ENCODE data around the gene DZIP3.

The DZIP3 gene

DNA sequence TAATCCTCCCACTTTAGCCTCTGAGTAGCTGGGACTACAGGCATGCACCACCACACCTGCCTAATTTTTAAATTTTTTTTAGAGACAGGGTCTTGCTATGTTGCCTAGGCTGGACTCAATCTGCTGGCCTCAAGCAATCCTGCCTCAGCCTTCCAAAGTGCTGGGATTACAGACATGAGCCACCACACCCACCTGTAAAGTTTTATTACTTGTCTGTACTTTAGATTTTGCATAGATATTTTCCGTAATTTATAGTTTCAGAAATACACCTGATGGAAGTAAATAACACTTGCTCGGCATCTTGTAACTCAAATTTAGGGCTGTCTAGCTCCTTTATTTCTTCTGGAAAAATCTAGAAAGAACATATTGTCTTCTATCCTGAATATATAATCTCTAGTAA lies 5.8 kb downstream of the DZIP3 start:
- TF ChIP-seq, protein P1, sequence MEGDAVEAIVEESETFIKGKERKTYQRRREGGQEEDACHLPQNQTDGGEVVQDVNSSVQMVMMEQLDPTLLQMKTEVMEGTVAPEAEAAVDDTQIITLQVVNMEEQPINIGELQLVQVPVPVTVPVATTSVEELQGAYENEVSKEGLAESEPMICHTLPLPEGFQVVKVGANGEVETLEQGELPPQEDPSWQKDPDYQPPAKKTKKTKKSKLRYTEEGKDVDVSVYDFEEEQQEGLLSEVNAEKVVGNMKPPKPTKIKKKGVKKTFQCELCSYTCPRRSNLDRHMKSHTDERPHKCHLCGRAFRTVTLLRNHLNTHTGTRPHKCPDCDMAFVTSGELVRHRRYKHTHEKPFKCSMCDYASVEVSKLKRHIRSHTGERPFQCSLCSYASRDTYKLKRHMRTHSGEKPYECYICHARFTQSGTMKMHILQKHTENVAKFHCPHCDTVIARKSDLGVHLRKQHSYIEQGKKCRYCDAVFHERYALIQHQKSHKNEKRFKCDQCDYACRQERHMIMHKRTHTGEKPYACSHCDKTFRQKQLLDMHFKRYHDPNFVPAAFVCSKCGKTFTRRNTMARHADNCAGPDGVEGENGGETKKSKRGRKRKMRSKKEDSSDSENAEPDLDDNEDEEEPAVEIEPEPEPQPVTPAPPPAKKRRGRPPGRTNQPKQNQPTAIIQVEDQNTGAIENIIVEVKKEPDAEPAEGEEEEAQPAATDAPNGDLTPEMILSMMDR (conservative IDR thresholded peaks at IDR 0.05; ENCODE audit: low read depth, low read length) = no peak
- H3K4me3 ChIP-seq (ENCODE audit: low read length) = no peak overlapping the region
- no peak for DNase-seq (ENCODE audit: low read depth)

DNA sequence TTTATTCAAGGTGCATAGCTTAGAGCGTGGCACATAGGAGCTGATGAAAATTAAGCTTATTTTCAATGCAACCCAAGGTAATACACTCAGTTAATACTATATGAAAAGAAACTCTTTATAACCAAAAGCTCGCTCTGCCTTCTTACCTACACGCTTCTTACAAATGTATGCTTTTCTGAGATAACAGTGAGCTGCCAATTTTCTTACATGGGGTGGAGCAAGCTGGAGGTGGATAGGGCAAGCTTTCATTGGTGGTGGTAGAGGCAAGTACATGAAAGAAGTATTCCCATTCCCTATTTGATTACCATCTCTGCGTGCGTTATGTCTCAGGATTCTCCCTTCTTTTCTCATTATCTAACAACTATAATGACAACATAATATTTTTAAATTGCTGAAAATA lies 8.9 kb downstream of the DZIP3 start:
- TF ChIP-seq, protein P1 (conservative IDR thresholded peaks at IDR 0.05; ENCODE audit: low read depth, low read length) = no peak
- DNase-seq (ENCODE audit: low read depth) = no peak
- H3K4me3 ChIP-seq (ENCODE audit: low read length) = no peak overlapping the region

DNA sequence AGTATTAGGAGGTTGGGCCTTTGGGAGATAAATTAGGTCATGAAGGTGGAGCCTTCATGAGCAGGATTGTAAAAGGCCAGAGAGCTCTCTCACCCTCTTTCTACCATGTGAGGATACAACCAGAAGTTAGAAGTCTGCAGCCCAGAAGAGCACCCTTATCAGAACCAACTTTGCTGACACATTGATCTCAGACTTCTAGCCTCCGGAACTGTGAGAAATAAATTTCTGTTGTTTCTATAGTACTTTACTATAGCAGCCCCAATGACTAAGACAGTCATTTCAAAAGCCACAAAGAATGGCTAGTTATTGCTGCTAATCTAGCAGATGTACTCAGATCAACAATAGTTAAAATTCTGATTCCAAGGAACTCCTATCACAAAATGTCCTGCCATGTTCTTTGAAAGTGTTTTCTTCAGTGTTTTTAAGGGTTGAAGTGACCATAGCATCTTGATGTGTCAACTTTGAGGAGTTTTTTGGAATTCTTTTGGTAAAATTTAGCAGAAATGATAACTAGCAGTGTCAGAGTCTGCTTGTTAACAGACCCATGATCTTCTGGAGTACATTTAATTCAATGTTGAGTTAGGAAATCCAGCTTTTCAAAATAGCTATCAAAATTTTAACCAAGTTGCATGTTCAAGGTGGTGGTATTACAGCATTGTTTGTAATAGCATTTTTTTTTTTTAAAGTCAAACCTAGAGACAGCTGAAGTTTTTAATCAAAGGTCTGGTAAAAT lies 10.3 kb downstream of the DZIP3 start:
- DNase-seq (ENCODE audit: low read depth) = no peak
- H3K4me3 ChIP-seq (ENCODE audit: low read length) = no peak overlapping the region
- TF ChIP-seq, protein P1 (conservative IDR thresholded peaks at IDR 0.05; ENCODE audit: low read depth, low read length) = no peak

DNA sequence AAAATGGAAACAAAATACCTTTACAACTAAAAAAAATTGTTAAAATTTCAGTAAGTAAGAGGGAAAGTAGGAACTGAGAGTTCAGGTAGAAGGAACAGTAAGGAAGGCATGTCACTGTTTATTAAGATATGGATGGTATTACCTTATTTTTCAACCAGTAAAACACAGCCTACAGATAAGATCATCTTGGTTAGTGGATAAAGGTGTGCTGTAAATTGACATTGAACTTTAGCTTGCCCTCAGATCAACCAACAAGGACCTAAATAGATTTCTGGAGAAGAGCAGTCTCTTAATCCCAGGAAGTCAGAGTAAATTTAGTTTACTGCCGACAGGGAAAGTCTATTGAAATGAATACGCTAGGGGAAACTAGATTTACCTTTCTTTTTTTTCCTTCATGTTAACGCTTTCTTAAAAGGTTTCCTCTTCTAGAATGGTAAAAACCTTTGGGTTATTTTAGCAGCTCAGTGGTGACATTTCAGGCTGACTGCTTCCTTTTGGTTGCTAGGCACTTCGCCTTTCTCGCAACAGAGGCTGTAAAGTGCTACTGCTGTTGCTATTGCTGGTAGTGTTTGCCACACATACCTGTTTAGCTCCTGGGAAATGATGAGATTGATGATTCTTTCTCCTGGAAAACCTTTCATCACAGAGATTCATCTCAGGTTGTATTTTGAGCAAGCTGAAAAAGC lies 12.9 kb downstream of the DZIP3 start:
- no peak overlapping the region for H3K4me3 ChIP-seq (ENCODE audit: low read length)
- TF ChIP-seq, protein P1 (conservative IDR thresholded peaks at IDR 0.05; ENCODE audit: low read depth, low read length) = no peak
- no peak for DNase-seq (ENCODE audit: low read depth)

DNA sequence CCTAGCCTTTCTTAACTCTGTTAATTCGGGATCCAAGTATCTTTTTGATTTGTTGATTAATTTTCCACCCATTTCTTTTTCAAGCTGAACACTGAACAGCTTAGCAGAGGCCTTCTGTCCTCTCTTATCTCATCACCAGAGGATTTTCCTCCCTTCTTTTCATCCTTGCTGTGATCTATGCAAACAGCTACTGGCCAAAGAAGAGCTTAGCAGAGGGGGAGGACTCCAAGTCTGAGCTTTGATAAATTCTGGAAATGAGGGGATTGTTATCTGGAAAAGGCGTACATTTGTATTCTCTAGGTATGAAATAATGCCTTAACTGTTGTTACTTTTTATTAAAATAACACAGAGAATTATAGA lies 13.4 kb downstream of the DZIP3 start:
- DNase-seq (ENCODE audit: low read depth) = no peak
- no peak overlapping the region for H3K4me3 ChIP-seq (ENCODE audit: low read length)
- TF ChIP-seq, protein P1 (conservative IDR thresholded peaks at IDR 0.05; ENCODE audit: low read depth, low read length) = no peak

DNA sequence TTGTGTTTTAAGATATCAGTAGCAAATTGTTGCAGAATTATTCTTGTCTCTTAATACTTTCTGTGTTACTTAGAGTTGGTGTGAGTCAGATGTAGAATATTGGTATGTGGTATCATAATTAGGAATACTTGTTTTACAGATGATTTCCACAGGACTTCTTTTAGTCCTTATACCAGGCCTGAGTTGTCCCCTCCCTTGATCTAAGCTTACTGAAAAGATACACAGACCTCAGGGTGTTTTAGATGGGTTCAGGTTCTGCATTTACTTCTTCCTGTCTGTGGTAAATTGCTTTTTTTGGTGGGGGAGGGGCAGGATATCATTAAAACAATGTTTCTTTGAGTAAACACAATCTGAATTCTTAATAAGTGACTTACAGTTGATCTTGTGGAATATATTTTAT lies 14.2 kb downstream of the DZIP3 start:
- H3K4me3 ChIP-seq (ENCODE audit: low read length) = no peak overlapping the region
- no peak for DNase-seq (ENCODE audit: low read depth)
- TF ChIP-seq, protein P1 (conservative IDR thresholded peaks at IDR 0.05; ENCODE audit: low read depth, low read length) = no peak

DNA sequence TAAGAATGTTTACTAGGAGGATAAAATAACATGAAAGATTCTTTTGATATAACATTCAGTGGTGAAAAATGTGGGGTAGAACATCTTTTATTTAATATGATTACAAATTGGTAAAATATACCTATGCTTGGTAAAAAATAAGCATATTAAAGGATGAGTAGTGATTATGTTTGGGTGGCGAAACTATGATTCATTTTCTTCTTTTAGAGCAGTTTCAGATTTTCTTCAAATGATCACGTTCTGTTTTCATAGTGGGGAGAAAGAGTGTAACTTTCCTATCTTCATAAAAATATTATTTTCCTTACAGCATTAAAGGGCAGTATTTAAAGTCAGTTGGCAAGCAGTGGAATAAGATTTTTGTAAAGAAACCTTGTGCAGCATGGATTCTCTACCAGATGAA lies 15.5 kb downstream of the DZIP3 start:
- TF ChIP-seq, protein P1 (conservative IDR thresholded peaks at IDR 0.05; ENCODE audit: low read depth, low read length) = no peak
- no peak overlapping the region for H3K4me3 ChIP-seq (ENCODE audit: low read length)
- no peak for DNase-seq (ENCODE audit: low read depth)

Measured in retinal pigment epithelial cell (primary cell).